ENCODE data around the gene RABL6. TPM values are rescaled to one million over a fixed set of nuclear protein-coding genes. Genes with fewer than 3 reads are reported as not detected.
"Not testable (repeated sequence)": the region's sequence is repeated elsewhere in the genome, so short reads cannot be mapped to it uniquely, and the experiment has no call there.

RABL6 gene
- total RNA-seq, 2 experiments from 2014 or later: 46.4 to 48.5 TPM

DNA sequence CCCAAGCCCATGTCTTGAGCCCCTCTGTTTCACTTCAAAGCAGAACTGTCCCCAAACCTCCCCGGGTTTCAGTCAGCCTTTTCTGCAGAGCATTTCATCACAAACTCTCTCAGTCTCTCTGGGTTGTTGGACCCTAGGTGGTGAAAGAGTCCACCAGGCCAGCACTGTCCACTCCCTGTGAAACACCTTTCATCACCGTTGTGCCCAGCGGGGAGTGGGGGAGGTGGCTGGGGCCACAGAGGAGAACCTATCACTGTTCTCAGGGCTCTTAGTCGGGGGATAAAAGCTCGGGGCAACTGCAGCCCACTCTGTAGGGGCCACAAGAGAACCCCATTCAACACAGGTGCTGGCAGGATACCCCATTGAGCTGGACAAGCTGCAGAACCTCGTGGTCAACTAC is 5.4 kb upstream of the RABL6 start:
- DNase-seq (peak in 1 of 14 experiments; percentile 14), ATAC-seq (ENCODE audit: poor library complexity) (no peak)
- Mint-ChIP-seq H3K27me3 (no peaks in the 10 kb centered on the region), H3K4me1 (ENCODE audit: low read depth) (peaks cover 36% of the 10 kb centered on the region), H3K4me3 (peak overlapping the region; percentile 38), H3K9me3 (no peaks in the 10 kb centered on the region), H3K36me3 (ENCODE audit: low read depth) (peaks cover 4% of the 10 kb centered on the region), H3K27ac (no peak overlapping the region)
- H3K4me1 ChIP-seq (ENCODE audit: insufficient read depth, low read length): peaks cover 44% of the 10 kb centered on the region
- TF ChIP-seq, protein P1, sequence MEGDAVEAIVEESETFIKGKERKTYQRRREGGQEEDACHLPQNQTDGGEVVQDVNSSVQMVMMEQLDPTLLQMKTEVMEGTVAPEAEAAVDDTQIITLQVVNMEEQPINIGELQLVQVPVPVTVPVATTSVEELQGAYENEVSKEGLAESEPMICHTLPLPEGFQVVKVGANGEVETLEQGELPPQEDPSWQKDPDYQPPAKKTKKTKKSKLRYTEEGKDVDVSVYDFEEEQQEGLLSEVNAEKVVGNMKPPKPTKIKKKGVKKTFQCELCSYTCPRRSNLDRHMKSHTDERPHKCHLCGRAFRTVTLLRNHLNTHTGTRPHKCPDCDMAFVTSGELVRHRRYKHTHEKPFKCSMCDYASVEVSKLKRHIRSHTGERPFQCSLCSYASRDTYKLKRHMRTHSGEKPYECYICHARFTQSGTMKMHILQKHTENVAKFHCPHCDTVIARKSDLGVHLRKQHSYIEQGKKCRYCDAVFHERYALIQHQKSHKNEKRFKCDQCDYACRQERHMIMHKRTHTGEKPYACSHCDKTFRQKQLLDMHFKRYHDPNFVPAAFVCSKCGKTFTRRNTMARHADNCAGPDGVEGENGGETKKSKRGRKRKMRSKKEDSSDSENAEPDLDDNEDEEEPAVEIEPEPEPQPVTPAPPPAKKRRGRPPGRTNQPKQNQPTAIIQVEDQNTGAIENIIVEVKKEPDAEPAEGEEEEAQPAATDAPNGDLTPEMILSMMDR (IDR thresholded peaks at IDR 0.05): no peak
- no peaks in the 10 kb centered on the region for H3K36me3 ChIP-seq (ENCODE audit: insufficient read depth, low read length)
- POLR2A ChIA-PET: no interaction called here
- CTCF ChIA-PET: no interaction called here
- no peak overlapping the region for H3K4me3 ChIP-seq (ENCODE audit: low read length)
- peaks cover 0 to 3% of the 10 kb centered on the region in 2 experiments for H3K27me3 ChIP-seq (ENCODE audit: control insufficient read depth in 1 of 2, insufficient read depth in 2 of 2, low read length in 2 of 2)
- intact Hi-C loops (cut with DNase I, micrococcal nuclease): loop anchor here (10.0 kb wide), 2 partner anchors 102 to 398 kb away; partner anchors contain the start of gene SNAPC4 (in 1 of the 2)
- no peak overlapping the region for H3K27ac ChIP-seq (ENCODE audit: low read depth in 1 of 2, low read length in 2 of 2)
- no peaks in the 10 kb centered on the region for H3K9me3 ChIP-seq (ENCODE audit: control insufficient read depth in 1 of 2, insufficient read depth in 1 of 2, low read length in 2 of 2)

DNA sequence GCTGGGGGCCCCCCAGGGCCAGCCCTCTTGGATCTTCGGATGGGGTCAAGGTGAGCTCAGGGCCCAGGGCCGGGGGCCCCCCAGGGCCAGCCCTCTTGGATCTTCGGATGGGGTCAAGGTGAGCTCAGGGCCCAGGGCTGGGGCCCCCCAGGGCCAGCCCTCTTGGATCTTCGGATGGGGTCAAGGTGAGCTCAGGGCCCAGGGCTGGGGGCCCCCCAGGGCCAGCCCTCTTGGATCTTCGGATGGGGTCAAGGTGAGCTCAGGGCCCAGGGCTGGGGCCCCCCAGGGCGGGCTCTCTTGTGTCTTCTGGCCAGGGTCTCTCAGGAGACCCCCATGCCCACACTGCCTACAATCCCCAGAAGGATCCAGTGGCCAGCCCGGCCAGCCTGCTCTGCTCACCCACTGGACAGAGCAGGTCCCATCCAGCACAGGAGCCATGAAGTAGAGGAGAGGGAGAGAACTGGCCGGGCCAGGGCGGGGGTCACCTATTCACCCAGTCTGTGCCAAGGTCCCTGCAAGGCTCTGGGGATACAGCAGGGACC is 4.7 kb upstream of the RABL6 start:
- peaks cover 45% of the 10 kb centered on the region for H3K4me1 ChIP-seq (ENCODE audit: insufficient read depth, low read length)
- ATAC-seq (ENCODE audit: poor library complexity); H3K9me3 ChIP-seq (ENCODE audit: control insufficient read depth in 1 of 2, insufficient read depth in 1 of 2, low read length in 2 of 2); H3K36me3 Mint-ChIP-seq (ENCODE audit: low read depth); DNase-seq; H3K36me3 ChIP-seq (ENCODE audit: insufficient read depth, low read length); POLR2A ChIA-PET; H3K9me3 Mint-ChIP-seq; H3K4me3 ChIP-seq (ENCODE audit: low read length); H3K27me3 ChIP-seq (ENCODE audit: control insufficient read depth in 1 of 2, insufficient read depth in 2 of 2, low read length in 2 of 2); H3K27ac ChIP-seq (ENCODE audit: low read depth in 1 of 2, low read length in 2 of 2); H3K27me3 Mint-ChIP-seq; CTCF ChIA-PET: not testable (repeated sequence)
- intact Hi-C loops (cut with DNase I, micrococcal nuclease): loop anchor here (10.0 kb wide), 2 partner anchors 102 to 398 kb away; partner anchors contain the start of gene SNAPC4 (in 1 of the 2)
- peak overlapping the region; percentile 76 for H3K27ac Mint-ChIP-seq
- peaks cover 36% of the 10 kb centered on the region for H3K4me1 Mint-ChIP-seq (ENCODE audit: low read depth)
- H3K4me3 Mint-ChIP-seq: peak overlapping the region; percentile 51

DNA sequence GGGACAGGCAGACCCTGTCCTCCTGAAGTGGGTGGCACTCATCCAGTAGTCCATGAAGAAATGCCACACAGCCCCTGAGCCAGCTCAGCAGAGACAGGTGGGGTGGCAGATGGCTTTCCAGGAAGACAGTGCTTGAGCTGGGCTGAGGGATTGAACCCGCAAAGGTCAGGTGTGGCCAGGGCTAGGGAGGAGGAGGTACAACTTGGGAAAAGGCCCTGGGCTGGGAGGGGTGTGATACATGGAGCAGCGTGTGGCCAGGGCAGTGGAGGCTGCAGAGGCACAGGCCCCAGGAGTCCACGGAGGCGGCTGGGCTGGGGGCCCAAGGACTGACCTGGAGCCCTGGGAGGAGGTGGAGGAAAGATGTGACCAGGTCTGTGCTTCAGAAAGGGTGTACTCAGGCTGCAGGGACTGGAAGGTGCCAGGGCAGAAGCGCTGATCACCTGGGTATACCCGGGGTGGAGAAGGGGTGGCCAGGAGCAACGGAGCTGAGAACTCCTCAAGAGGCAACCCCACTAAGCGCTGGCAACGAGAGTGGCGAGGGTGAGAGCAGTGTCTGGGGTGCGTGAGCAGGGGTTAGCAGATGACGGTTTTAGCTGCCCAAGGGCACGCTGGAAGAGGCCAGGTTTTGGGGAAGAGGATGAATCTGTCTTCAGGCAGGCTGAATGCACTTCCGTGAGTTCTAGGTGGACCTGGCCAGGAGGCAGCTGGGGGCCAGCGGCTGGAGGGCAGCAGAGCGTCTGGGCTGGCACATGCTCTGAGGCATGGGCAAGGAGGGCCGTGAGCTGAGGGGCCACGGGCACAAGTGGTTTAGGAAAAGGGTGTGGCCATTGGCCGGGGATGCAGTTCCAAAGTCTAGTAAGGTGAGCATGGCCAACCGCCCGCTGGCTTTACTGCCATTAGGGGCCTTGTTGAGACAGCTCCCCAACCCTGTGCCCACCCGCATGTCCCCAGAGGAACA is 3.9 kb upstream of the RABL6 start:
- no peaks in the 10 kb centered on the region for H3K36me3 ChIP-seq (ENCODE audit: insufficient read depth, low read length)
- H3K4me3 ChIP-seq (ENCODE audit: low read length): no peak overlapping the region
- intact Hi-C loops (cut with DNase I, micrococcal nuclease): loop anchor here (10.0 kb wide), 2 partner anchors 101 to 399 kb away; partner anchors contain the start of gene SNAPC4 (in 1 of the 2)
- peaks cover 4% of the 10 kb centered on the region for H3K36me3 Mint-ChIP-seq (ENCODE audit: low read depth)
- ChIA-PET CTCF (no interaction called here), POLR2A (no interaction called here)
- TF ChIP-seq, protein P1 (IDR thresholded peaks at IDR 0.05): no peak
- DNase-seq: peak in 1 of 14 experiments; percentile 23
- no peaks in the 10 kb centered on the region for H3K9me3 Mint-ChIP-seq
- no peak overlapping the region for H3K27ac ChIP-seq (ENCODE audit: low read depth in 1 of 2, low read length in 2 of 2)
- H3K27me3 Mint-ChIP-seq: no peaks in the 10 kb centered on the region
- no peaks in the 10 kb centered on the region for H3K9me3 ChIP-seq (ENCODE audit: control insufficient read depth in 1 of 2, insufficient read depth in 1 of 2, low read length in 2 of 2)
- ATAC-seq (ENCODE audit: poor library complexity): no peak
- peaks cover 45% of the 10 kb centered on the region for H3K4me1 ChIP-seq (ENCODE audit: insufficient read depth, low read length)
- peak overlapping the region; percentile 68 for H3K4me3 Mint-ChIP-seq
- H3K27me3 ChIP-seq (ENCODE audit: control insufficient read depth in 1 of 2, insufficient read depth in 2 of 2, low read length in 2 of 2): peaks cover 0 to 3% of the 10 kb centered on the region in 2 experiments
- H3K4me1 Mint-ChIP-seq (ENCODE audit: low read depth): peaks cover 39% of the 10 kb centered on the region
- H3K27ac Mint-ChIP-seq: peak overlapping the region; percentile 76

All from CD4-positive, alpha-beta T cell (primary cell).